Neural cell (in vitro differentiated cells): ENCODE data around the gene DOCK7.

Experiments
- CTCF ChIP-seq: fragments of 450-650 bp; IDR thresholded peaks from 2 replicates; pipeline ENCODE4 v1.5.1; 2014; ENCODE audit warnings: antibody characterized with exemption, mild to moderate bottlenecking, moderate library complexity; ENCODE audit not compliant: poor library complexity, severe bottlenecking
- EZH2 ChIP-seq: fragments of 200-600, 300-800 bp; shearing (Covaris generic), sonication (generic); IDR thresholded peaks from 2 replicates; pipeline ENCODE4 v1.6.1; 2014; ENCODE audit warnings: antibody characterized with exemption, low read length, borderline replicate concordance, mild to moderate bottlenecking; ENCODE audit not compliant: insufficient read depth, poor library complexity, severe bottlenecking

- TF ChIP-seq CTCF (peak; percentile 70), EZH2 (no peak)
These were observed 179.9 kb downstream of the DOCK7 start for GRCh38 chr1:62508187-62508758.
